Measurements from ENCODE around the gene MASP2.
"Not testable (repeated sequence)": the region's sequence is repeated elsewhere in the genome, so short reads cannot be mapped to it uniquely, and the experiment has no call there.

Gene MASP2

DNA sequence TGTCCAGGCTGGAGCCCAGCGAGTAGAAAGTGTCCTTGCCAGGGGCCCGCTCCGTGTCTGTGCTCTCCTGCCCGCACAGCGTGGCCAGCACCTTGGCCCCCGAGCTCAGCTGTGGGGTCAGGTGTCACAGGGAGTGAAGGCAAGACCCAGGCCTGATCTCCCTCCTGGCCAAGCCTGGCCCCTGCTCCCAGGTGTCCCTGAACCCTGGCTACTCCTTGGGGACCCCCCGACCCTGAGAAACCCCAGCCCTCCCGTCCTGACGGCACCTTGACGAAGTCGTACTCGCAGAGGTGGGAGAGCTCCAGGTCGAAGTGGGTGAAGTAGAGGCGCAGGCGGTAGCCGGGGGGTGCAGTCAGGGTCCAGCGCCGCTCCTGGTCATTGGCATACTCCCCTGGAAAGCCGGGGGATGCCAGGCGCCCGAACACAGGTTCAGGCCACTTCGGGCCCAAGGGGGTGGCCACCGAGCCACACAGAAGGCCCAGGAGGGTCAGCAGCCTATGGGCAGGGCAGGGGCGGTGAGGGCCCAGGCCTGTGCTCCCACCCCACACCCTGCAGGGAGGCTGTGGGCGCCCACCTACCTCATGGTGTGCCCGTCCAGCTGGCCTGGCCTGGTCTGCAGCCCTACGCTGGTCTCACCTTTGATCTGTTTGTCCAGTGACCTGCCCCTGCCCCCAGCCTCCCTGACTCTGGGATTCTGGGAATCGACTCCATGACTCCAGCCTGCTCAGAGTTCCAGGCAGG is at the start of gene MASP2:
MASP2 (minus strand) TSS at position 615 of the 741 bp plus-strand sequence; CDS start at position 583, 32 bp downstream.
- no peak for FAIRE-seq

DNA sequence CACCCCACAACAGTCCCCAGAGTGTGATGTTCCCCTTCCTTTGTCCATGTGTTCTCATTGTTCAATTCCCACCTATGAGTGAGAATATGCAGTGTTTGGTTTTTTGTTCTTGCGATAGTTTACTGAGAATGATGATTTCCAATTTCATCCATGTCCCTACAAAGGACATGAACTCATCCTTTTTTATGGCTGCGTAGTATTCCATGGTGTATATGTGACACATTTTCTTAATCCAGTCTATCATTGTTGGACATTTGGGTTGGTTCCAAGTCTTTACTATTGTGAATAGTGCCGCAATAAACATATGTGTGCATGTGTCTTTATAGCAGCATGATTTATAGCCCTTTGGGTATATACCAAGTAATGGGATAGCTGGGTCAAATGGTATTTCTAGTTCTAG is 36.7 kb upstream of the MASP2 start:
- FAIRE-seq: not testable (repeated sequence)

GRCh38 chr1:11080931-11081330 is 33.9 kb upstream of the MASP2 start:
- no peak for FAIRE-seq

DNA sequence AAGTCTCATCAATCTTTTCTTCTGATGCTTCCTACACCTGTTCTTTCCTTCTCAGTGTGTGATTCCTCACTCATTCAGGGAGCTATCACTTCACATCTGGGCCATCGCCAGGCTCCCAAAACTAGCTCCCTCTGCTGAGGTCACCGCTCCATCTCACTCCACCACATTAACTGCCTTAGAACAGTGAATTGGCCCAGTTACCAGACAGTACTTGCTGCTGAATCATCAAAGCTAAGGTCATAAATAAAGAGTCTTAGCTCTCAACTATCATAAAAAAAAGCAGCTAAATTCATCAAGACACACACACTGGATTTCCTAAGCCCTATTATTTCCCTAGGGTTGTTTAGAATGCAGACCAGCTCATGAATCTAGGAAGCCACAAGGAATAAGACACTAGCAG is 31.6 kb upstream of the MASP2 start:
- no peak for FAIRE-seq

GRCh38 chr1:11073398-11073797 is 26.4 kb upstream of the MASP2 start:
- not testable (repeated sequence) for FAIRE-seq

DNA sequence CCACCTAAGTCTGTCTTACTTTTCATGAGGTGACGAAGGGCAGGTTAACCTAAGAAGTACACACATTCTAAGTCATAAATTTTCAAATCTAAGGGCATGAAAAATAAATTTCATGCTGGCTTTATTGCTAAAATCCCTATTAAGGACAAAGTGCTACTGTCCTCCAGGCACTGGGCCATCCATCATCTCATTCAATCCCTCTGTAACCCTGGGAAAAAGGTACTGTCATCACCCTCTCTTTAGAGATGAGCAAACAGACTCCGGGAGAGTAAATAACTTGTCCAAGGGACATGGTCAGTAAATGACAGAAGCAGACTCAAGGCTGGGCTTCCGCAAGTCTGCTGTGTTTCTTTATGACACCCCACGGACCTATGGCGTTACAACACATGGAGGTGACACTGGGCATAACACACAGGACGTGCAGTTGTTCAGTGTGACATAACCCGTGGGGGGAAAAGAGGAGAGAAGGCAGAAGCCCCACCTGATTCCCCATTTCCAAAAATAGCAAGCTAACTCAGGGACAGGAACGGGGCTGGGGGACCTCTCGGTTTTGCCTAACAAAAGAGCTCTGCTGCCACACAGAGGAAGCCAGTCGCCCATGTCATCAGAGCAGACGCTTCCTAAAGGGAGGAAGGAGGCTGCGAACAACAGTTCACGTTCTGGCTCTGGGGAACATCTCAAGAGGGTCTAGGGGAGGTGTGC is 25.3 kb upstream of the MASP2 start:
- FAIRE-seq: no peak

DNA sequence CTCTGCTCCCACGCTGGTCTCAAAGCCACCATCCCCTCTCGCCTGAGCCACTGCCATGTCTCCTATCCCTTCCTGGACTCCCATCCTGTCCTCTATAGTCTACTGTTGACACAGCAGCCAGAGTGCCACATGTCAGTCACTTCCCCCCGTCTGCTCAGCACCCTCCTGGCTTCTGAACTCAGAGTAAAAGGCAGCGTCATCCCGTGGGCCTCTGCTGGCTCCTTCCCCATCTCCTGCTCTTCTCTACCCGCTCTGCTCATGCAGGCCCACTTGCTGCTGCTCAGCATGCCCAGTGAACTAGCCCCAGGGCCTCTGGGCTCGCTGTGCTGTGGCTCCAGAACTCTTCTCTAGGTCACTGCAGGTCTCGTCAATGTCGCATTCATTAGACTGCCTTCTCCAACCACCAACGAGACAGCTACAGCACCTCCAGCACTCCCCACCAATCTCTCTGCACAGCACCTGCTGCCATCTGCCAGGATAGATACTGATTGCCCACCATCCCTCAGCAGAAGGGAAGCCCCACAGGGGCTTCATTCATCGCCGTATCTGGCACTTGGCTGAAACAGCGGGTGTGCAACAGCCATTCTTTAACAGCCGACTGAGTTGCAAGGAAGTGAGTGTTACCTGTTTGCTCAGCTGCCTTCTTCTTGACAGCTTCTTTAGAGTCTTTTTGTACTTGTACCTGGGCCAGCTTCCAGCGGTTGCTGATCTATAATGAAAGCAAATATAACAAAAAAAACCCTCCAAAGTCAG is 24.6 kb upstream of the MASP2 start:
- no peak for FAIRE-seq

- no peak for FAIRE-seq
Measured at GRCh38 chr1:11070876-11071275, 23.8 kb upstream of the MASP2 start.

DNA sequence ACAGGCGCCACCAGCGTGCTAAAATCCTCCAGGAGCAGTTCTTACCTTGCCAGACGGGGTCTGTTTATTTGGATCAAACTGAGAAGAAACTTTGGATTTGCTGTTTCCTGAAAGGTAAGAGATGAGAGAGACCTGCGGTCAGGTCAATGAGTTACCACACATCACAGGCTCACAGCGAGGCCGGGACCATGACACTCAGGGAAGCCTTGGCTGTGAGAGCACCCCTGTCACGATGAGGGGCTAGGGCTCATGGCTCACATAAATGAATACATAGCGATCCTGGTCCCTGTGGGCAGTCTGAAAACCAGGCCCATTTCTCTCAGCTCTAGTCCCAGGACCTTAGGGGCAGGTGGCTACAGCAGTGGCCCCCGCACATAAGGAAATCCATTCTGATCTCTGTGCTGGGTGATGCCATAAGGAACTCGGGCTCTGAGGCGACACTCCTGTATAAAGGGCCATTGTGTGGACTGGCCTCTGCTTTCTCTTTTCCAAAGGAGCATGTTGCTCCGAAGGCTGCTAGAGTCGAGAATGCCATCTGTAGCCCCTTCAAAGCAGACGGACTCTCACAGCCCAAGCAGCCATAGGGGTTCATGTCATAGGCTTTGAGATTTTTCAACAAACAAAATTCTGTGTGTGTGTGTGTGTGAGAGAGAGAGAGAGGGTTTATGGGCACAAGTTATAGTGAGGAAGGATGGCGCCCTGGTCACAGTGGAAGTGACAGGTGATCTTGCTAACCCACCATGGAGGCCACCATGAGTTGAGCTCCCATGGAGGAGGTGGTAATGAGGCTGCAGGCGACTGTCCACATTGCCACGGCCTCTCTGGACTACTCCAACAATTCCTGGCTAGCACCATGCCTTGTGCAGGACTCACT is 21.8 kb upstream of the MASP2 start:
- FAIRE-seq: no peak

DNA sequence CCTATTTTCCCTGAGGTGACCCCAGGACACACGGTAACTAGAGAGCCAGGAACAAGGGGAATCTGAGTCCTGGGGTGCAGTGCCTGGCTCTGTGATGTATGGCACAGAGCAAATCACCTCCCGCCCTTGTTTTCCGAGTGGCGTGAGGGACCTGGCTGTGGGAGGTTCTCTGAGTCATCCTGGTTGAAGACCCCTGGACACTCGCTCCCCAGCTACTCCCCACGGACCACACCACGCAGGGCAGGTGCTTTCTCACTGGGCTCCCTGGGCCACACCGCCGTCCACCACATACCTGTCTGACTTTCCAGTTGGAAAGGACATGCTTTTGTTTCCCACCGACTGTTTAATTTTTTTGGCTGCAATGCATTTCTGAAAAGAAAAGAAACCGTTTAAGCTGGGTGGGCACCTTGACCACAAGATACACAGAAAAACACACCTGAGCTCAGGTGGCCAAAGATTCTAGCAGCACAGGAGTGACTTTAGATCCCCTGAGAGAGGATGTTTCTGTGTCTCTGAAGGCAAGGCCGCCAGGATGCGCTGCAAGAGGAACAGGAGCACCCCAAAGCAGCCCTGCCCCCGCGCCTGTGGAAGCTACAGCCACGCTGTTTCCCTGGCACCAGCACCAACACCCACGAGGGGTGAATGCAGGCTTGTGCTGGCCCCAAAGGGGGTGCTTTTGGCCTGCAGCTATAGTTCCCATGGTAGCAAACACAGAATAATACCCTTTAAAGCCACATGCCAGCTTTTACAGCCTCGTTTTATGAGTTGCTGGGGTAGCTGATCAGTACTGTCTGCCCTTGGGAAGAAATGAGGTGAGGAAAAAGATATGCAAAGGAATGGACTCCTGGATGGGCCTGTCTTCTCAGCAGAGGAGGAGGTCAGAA is 20.9 kb upstream of the MASP2 start:
- no peak for FAIRE-seq

- no peak for FAIRE-seq
Measured at GRCh38 chr1:11065796-11066195, 18.8 kb upstream of the MASP2 start.

DNA sequence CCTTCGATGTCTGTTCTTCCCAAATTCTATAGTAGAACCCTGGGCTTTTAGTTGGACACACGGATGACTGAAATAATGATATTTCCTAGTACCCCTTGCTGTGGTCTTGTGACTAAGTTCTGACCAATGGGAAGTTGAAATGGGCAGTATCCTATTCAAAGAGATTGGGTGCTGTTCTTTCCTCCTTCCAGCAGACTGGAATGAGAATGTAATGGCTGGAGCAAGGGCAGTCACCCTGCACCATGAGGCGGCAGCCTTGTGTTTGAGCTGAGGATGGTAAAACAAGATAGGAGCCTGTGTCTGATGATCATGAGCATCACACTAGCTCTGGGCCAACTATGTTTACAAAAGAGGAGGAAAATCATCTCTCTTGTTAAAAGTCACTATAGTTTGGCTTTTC is 17.9 kb upstream of the MASP2 start:
- no peak for FAIRE-seq

DNA sequence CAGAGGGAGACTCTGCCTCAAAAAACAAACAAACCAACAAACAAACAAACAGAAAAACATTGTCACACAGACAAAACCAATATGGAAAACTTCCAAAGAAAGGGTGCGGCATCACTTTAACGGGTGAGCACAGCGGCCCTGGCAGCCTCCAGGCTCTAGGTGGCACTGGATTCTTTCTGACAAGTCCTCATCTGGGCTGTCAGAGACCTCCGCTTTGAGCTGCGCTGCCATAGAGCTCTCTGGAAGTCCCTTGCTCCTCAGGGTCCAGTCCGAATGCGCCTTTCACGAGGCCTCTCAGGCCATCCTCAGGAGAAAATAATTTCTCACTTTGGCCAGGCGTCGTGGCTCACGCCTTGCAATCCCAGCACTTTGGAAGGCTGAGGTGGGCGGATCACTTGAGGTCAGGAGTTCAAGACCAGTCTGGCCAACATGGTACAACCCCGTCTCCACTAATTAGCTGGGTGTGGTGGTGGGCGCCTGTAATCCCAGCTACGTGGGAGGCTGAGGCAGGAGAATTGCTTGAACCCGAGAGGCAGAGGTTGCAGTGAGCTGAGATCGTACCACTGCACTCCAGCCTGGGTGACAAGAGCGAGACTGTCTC is 17.0 kb upstream of the MASP2 start:
- FAIRE-seq: not testable (repeated sequence)

- FAIRE-seq: no peak
Measured at GRCh38 chr1:11062965-11063401, 15.9 kb upstream of the MASP2 start.

GRCh38 chr1:11061652-11062365 is 14.8 kb upstream of the MASP2 start:
- no peak for FAIRE-seq

DNA sequence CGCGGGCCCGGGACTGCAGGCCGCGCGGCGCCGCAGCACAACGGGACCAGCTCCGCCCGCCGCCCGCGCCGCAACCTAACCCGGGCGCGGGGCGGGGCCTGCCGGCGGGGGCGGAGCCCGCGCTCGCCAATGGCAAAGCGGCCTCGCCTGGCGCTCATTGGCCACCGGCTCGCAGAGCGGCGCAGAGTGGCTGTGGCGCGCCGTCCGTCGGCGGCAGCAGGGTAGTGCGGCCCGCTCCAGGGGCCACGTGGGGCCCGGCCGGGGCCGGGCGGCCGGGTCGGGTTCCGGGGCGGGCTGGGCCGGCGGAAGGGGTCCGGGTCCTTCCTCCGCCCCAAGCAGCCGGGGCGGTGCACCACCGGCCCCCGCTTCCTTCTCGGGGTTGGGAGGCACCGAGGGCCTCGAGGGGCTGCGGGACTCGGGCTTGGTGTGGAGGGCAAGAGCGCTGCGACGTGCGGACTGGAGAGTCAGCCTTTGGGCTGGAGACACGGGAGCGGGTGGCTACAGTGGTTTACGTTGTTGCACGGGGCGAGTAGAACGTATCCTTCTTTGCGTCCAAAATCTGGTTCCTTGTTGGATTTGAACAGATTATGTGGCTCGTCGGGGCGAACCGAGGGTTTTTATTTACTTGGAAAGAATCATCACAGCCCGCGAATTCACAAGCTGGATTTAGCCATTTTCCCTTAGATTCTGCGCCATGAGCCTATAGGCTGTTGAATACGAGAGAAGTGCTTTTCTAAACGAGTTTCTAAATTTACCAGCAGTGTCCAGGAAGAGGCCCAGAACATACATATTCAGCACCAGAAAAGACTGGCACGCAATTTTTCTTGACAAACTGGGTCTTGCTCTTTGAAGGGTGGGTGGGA is 13.2 kb upstream of the MASP2 start, which contains the start of gene SRM:
SRM (minus strand) TSS at position 51 of the 863 bp plus-strand sequence. CDS start 75 bp downstream, outside the sequence.
- no peak for FAIRE-seq

DNA sequence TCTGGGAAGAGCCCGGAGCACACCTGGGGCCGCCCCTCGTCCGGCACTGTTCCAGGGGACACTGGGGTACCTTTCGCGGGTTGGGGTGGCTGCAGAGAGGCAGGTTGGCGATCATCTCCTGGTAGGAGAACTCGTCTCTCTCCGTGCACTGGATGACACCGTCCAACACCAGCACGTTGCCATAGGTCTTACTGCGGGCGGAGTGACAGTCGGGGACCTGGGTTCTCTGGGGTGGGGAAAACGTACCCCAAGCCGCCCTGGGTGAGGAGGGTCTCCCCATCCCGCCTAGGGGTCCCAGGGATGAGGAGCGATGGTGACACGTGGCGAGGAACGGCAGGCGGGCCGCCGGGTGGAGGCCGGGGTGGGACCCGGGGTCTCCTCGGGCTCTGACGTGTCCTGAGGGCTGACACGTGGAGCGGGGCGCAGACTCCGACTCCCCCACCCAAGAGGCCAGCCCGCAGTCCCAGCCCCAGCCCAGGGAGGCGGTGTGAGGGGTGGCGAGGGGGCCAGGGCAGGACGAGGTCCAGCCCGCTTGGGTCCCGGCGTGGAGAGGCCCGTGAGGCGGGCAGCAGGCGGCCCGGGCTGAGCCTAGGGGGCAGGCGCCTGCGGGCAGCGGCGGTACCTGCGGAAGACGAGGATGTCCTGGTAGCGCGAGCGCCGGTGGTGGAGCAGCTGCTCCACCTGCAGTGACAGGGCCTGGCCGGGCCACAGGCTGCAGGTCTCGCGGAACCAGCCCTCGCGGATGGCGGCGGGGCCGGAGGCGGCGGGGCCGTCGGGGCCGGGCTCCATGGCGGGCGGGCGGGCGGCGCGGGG is 12.3 kb upstream of the MASP2 start:
- no peak for FAIRE-seq

DNA sequence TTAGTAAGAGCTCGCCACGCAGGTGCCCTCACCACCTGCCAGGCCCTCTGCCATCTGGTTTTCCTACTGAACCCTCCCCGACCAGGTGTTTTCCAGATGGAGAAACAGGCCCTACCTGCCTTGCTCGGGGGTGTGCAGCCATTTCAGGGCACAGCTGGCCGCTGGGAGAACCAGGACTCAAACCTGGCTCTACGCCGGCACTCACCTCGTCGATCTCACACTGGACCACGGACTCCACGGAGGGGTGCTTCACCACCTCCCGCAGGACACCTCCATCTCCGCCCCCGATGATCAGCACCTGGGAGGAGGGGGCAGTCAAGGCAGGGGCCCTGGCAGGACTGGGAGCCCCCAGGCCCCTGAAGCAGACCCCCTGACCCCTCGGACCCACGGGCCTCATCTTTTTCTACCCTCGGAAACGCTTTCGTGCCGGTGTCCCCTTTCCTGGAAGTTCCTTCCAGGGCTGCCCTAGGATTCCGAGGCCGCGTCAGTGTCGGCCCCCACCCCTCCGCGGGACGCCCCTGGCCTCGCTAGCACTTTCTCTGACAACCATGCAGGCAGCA is 11.6 kb upstream of the MASP2 start:
- FAIRE-seq: no peak

All from endometrium (tissue), 2 donors.